Measurements from ENCODE around the gene SYTL3. TPM values are rescaled to one million over a fixed set of nuclear protein-coding genes. Genes with fewer than 3 reads are reported as not detected.
A peak's percentile ranks its signal among the peaks of the same experiment; 100 is the strongest.

SYTL3 gene
- polyA plus RNA-seq, 1 donor (not counting 4 experiments of a cell fraction or from before 2014, with no cell fraction given): 1.4 TPM

GRCh38 chr6:158810155-158811095, 160.6 kb downstream of the SYTL3 start:
- H2AFZ ChIP-seq (ENCODE audit: control insufficient read depth, low read length): no peak overlapping the region
- DNase-seq (ENCODE audit: low read depth, low spot score) (no peak), FAIRE-seq (no peak)
- peaks cover 100% of the 10 kb centered on the region for H3K79me2 ChIP-seq (ENCODE audit: control insufficient read depth, insufficient read depth, low read length)
- H3K36me3 ChIP-seq (ENCODE audit: control insufficient read depth in 2 of 2, extremely low read depth in 1 of 2, insufficient read depth in 2 of 2, low read length in 2 of 2): peaks cover 21 to 54% of the 10 kb centered on the region in 2 experiments
- no peaks in the 10 kb centered on the region for H3K9me3 ChIP-seq (ENCODE audit: control insufficient read depth, low read depth, low read length)
- peak overlapping the region; percentile 62 for H3K27ac ChIP-seq (ENCODE audit: control insufficient read depth, insufficient read depth, low read length)
- H4K20me1 ChIP-seq (ENCODE audit: control insufficient read depth, extremely low read depth, insufficient read depth, low read length): peaks cover 45% of the 10 kb centered on the region
- no peaks in the 10 kb centered on the region for H3K27me3 ChIP-seq (ENCODE audit: control insufficient read depth, extremely low read depth, insufficient read depth, low read length)
- H3K9ac ChIP-seq (ENCODE audit: control insufficient read depth, extremely low read depth, insufficient read depth, low read length): no peak overlapping the region
- H3K9me1 ChIP-seq (ENCODE audit: control insufficient read depth, extremely low read depth, insufficient read depth, low read length): peaks cover 4% of the 10 kb centered on the region
- TF ChIP-seq CTCF (optimal IDR thresholded peaks at IDR 0.05 in 1 of 3, IDR thresholded peaks at IDR 0.05 in 1 of 3, conservative IDR thresholded peaks at IDR 0.05 in 1 of 3; ENCODE audit: extremely low read depth in 1 of 3, insufficient read depth in 2 of 3, low read length in 3 of 3): no peak
- H3K4me3 ChIP-seq (ENCODE audit: control insufficient read depth in 2 of 3, extremely low read depth in 1 of 3, insufficient read depth in 2 of 3, low read depth in 1 of 3, low read length in 3 of 3): no peak overlapping the region
- H3K4me1 ChIP-seq (ENCODE audit: control insufficient read depth, extremely low read depth, insufficient read depth, low read length): peaks cover 79% of the 10 kb centered on the region
- dilution Hi-C loops (cut with MboI; ENCODE audit: extremely low pct_ligation_motif_present, low sequenced_read_pairs): no loop called here
- H3K4me2 ChIP-seq (ENCODE audit: control insufficient read depth, extremely low read depth, insufficient read depth, low read depth, low read length): no peak overlapping the region

- H3K27me3 ChIP-seq (ENCODE audit: control insufficient read depth, extremely low read depth, insufficient read depth, low read length): no peaks in the 10 kb centered on the region
- H2AFZ ChIP-seq (ENCODE audit: control insufficient read depth, low read length): no peak overlapping the region
- no peaks in the 10 kb centered on the region for H3K9me3 ChIP-seq (ENCODE audit: control insufficient read depth, low read depth, low read length)
- no peak overlapping the region for H3K9ac ChIP-seq (ENCODE audit: control insufficient read depth, extremely low read depth, insufficient read depth, low read length)
- peak overlapping the region; percentile 91 for H3K4me2 ChIP-seq (ENCODE audit: control insufficient read depth, extremely low read depth, insufficient read depth, low read depth, low read length)
- peak overlapping the region; percentile 52 for H3K27ac ChIP-seq (ENCODE audit: control insufficient read depth, insufficient read depth, low read length)
- TF ChIP-seq CTCF (optimal IDR thresholded peaks at IDR 0.05 in 1 of 3, IDR thresholded peaks at IDR 0.05 in 1 of 3, conservative IDR thresholded peaks at IDR 0.05 in 1 of 3; ENCODE audit: extremely low read depth in 1 of 3, insufficient read depth in 2 of 3, low read length in 3 of 3) (no peak), EZH2 (IDR thresholded peaks at IDR 0.05; ENCODE audit: low read length) (no peak)
- dilution Hi-C loops (cut with MboI; ENCODE audit: extremely low pct_ligation_motif_present, low sequenced_read_pairs): no loop called here
- H3K79me2 ChIP-seq (ENCODE audit: control insufficient read depth, insufficient read depth, low read length): peaks cover 100% of the 10 kb centered on the region
- no peak for FAIRE-seq
- H3K9me1 ChIP-seq (ENCODE audit: control insufficient read depth, extremely low read depth, insufficient read depth, low read length): peaks cover 2% of the 10 kb centered on the region
- H3K36me3 ChIP-seq (ENCODE audit: control insufficient read depth in 2 of 2, extremely low read depth in 1 of 2, insufficient read depth in 2 of 2, low read length in 2 of 2): peaks cover 21 to 63% of the 10 kb centered on the region in 2 experiments
- H3K4me1 ChIP-seq (ENCODE audit: control insufficient read depth, extremely low read depth, insufficient read depth, low read length): peaks cover 75% of the 10 kb centered on the region
- no peak for DNase-seq (ENCODE audit: low read depth, low spot score)
- H3K4me3 ChIP-seq (ENCODE audit: control insufficient read depth in 2 of 3, extremely low read depth in 1 of 3, insufficient read depth in 2 of 3, low read depth in 1 of 3, low read length in 3 of 3): peak overlapping the region in 1 of 3 experiments; percentile 8
- H4K20me1 ChIP-seq (ENCODE audit: control insufficient read depth, extremely low read depth, insufficient read depth, low read length): peaks cover 61% of the 10 kb centered on the region
Measured at GRCh38 chr6:158812611-158813010, 162.8 kb downstream of the SYTL3 start.

Measured in keratinocyte (primary cell).